MCF 10A (cell line): Measurements from ENCODE around the gene MRAS. TPM values are rescaled to one million over a fixed set of nuclear protein-coding genes. Genes with fewer than 3 reads are reported as not detected.

Experiments used
- BruUV-seq: library from RNA; stranded (reverse); fragments of 400-500 nt; replicated peaks from 2 replicates; lab custom pipeline; 2021; lab: Mats Ljungman, UMichigan
- CTCF ChIA-PET: fragments of 300-600 bp; sonication (Branson Sonifier 250); formaldehyde crosslinking; extraction: SDS; loops from one replicate; lab custom pipeline; 2021; ENCODE audit warnings: antibody characterized with exemption, inconsistent platforms; lab: Yijun Ruan, JAX
- POLR2A ChIA-PET: fragments of 300-600, 350-650 bp; sonication (Branson Sonifier 250); formaldehyde crosslinking; extraction: SDS; loops from one replicate; lab custom pipeline; 2020; ENCODE audit warnings: antibody characterized with exemption, inconsistent platforms; lab: Yijun Ruan, JAX
- DNase-seq: peaks from one replicate; pipeline ENCODE4 v3.0.0-alpha.2; 2018; ENCODE audit not compliant: unreplicated experiment
- H3K27ac Mint-ChIP-seq: one replicate; pipeline ENCODE4 v1.8.0; 2022; ENCODE audit warnings: mild to moderate bottlenecking, low read depth, mixed read lengths; ENCODE audit not compliant: unreplicated experiment
- H3K27me3 Mint-ChIP-seq: one replicate; pipeline ENCODE4 v1.8.0; 2022; ENCODE audit warnings: mixed read lengths; ENCODE audit not compliant: insufficient read depth, unreplicated experiment
- H3K36me3 Mint-ChIP-seq: one replicate; pipeline ENCODE4 v1.8.0; 2022; ENCODE audit warnings: mild to moderate bottlenecking, moderate library complexity, mixed read lengths; ENCODE audit not compliant: insufficient read depth, unreplicated experiment
- H3K4me1 Mint-ChIP-seq: one replicate; pipeline ENCODE4 v1.8.0; 2022; ENCODE audit warnings: mixed read lengths; ENCODE audit not compliant: insufficient read depth, unreplicated experiment
- H3K4me3 Mint-ChIP-seq: one replicate; pipeline ENCODE4 v1.8.0; 2022; ENCODE audit warnings: mild to moderate bottlenecking, moderate library complexity, mixed read lengths; ENCODE audit not compliant: unreplicated experiment
- H3K9me3 Mint-ChIP-seq: one replicate; pipeline ENCODE4 v1.8.0; 2022; ENCODE audit warnings: mixed read lengths; ENCODE audit not compliant: unreplicated experiment
- intact Hi-C: fragments of 100-400 bp; cut with micrococcal nuclease; formaldehyde crosslinking; loops from 2 replicates; pipeline ENCODE4 v1.14.1; 2022
- total RNA-seq: library from RNA; stranded (reverse); gene quantifications from 2 replicates; pipeline ENCODE4 v1.2.3, GENCODE V29; 2022
- TF ChIP-seq, protein P1 (sequence below): fragments of 200-600 bp; IDR thresholded peaks from one replicate; pipeline ENCODE4 v1.8.0; 2022; ENCODE audit warnings: antibody characterized with exemption, mild to moderate bottlenecking; ENCODE audit not compliant: unreplicated experiment

The MRAS gene
- total RNA-seq, 1 experiment from 2014 or later: 5.2 TPM

DNA sequence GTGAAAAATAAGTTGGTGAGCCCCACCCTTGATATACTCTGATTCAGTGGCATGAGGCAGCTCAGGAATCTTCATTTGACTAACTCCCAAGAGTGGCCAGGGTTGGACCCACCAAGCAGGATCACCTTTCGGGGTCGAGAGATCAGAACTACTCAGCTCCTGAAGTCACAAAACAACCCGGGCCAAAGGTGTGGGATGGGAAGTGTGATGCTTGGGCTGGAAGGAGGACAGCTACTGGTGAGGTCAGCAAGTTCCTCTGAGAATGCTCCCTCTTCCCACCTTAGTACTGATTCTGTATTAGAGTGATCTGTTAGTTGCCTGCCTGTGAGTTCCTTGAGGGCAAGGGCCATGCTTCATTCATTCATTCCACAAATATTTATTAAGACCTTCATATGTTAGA, 101.1 kb downstream of the MRAS start:
- Mint-ChIP-seq H3K4me1 (peaks cover 6% of the 10 kb centered on the region), H3K4me3 (no peak overlapping the region), H3K9me3 (no peaks in the 10 kb centered on the region), H3K27ac (no peak overlapping the region), H3K27me3 (no peaks in the 10 kb centered on the region), H3K36me3 (no peaks in the 10 kb centered on the region)
- ChIA-PET CTCF (interaction anchor here (0.6 to 1.7 kb wide), 5 partner anchors 10 to 1450 kb away, joined by 3 to 12 read pairs (median 3); no protein-coding TSS in a partner anchor), POLR2A (no interaction called here)
- intact Hi-C loops: no loop called here
- DNase-seq: no peak
- TF ChIP-seq, protein P1, sequence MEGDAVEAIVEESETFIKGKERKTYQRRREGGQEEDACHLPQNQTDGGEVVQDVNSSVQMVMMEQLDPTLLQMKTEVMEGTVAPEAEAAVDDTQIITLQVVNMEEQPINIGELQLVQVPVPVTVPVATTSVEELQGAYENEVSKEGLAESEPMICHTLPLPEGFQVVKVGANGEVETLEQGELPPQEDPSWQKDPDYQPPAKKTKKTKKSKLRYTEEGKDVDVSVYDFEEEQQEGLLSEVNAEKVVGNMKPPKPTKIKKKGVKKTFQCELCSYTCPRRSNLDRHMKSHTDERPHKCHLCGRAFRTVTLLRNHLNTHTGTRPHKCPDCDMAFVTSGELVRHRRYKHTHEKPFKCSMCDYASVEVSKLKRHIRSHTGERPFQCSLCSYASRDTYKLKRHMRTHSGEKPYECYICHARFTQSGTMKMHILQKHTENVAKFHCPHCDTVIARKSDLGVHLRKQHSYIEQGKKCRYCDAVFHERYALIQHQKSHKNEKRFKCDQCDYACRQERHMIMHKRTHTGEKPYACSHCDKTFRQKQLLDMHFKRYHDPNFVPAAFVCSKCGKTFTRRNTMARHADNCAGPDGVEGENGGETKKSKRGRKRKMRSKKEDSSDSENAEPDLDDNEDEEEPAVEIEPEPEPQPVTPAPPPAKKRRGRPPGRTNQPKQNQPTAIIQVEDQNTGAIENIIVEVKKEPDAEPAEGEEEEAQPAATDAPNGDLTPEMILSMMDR: no peak
- BruUV-seq: no TSS peak

DNA sequence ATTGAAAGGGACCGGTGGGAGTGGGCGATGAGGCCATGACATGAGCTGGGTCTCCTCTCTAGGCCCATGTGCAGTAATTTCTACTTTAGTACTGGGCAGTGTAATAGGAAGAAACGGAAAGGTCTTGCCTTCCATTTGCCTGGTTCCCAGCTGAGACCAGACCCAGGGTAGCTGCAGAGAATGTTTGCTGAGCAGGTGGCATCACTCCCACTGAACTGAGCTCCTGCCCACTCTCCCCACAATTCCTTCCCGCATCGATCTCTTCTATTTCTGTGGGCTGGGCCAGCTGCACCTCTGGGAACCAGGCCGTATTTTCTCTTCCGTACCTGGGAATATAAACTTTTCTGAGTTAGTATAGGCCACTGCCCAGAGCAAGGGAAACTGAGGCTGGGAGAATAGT, 101.8 kb downstream of the MRAS start:
- no peak for DNase-seq

DNA sequence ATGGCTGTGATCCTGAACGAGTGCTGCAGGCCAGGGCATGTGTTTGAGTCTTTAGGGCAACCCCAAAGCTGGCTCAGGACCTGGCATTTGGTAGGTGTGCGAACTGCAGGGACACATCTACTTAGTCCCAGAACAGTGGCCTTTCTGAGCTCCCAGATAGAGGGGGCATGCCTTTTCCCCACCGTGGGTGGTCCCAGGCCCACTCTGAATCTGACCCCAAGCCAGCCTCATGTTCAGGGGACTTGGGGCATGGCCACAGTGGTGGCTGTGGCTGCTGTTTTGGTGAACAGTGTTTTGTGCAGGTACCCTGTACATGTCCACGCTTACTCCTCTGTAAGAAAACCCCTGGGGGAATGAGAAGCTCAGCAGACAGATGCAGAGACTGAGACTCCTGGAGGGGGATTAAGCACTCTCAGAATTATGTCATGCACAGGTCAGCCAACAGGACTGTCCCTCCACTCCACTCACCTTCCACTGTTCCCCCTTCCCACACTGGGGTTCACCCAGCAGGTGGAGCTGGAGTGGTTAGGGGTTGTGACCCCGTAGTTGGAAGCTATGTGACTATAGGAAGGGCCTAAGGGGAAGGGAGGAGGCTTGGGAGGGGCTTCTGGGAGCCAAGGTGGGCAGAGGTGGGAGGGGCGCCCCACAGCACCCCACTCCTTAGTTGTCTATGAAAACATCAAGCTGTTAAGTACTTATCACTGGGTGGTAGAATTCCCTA, 102.5 kb downstream of the MRAS start:
- no TSS peak for BruUV-seq
- H3K4me1 Mint-ChIP-seq: peaks cover 6% of the 10 kb centered on the region
- no peaks in the 10 kb centered on the region for H3K36me3 Mint-ChIP-seq
- H3K4me3 Mint-ChIP-seq: no peak overlapping the region
- no peak overlapping the region for H3K27ac Mint-ChIP-seq
- no peak for DNase-seq
- TF ChIP-seq, protein P1: no peak
- intact Hi-C loops: no loop called here
- H3K27me3 Mint-ChIP-seq: no peaks in the 10 kb centered on the region
- ChIA-PET POLR2A (no interaction called here), CTCF (interaction anchor here (0.6 to 1.7 kb wide), 5 partner anchors 11 to 472 kb away, joined by 3 to 12 read pairs (median 5); no protein-coding TSS in a partner anchor)
- H3K9me3 Mint-ChIP-seq: no peaks in the 10 kb centered on the region

More for the DNA sequence above, 101.8 kb downstream of the MRAS start:
- POLR2A ChIA-PET: no interaction called here
- CTCF ChIA-PET: interaction anchor here (0.6 to 1.7 kb wide), 5 partner anchors 11 to 1451 kb away, joined by 3 to 12 read pairs (median 4); no protein-coding TSS in a partner anchor
- Mint-ChIP-seq H3K27me3 (no peaks in the 10 kb centered on the region), H3K4me3 (no peak overlapping the region), H3K9me3 (no peaks in the 10 kb centered on the region), H3K36me3 (no peaks in the 10 kb centered on the region), H3K27ac (no peak overlapping the region), H3K4me1 (peaks cover 6% of the 10 kb centered on the region)
- BruUV-seq: no TSS peak
- intact Hi-C loops: no loop called here
- TF ChIP-seq, protein P1: no peak

DNA sequence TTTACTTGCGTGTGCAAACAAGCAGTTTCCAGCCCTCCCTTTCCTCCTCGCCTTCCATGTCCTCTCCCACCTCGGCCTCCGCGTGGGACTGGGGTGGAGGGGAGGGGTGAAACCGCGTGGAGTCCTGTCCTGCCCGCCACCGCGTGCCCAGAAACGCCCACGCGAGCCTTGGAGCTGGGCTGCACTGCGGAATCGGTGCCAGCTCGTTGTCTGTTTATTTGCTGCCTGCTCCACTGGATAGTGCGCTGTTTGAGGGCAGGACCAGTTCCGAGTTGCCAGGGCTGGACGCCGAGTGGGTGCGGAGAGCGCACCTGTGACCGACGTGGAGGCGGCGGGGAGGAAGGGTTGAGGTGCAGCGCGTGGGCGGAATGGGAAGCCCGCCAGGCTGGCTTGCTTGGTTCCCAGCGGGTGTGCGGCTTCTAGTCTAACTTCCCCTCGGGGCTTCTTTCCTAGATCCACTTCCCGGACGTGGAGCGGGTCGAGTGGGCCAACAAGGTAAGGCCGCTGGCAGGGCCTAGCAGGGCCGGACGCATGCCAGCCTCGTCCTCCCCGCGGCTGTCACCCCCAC, 103.3 kb downstream of the MRAS start:
- no peak overlapping the region for H3K27ac Mint-ChIP-seq
- DNase-seq: no peak
- BruUV-seq: no TSS peak
- POLR2A ChIA-PET: no interaction called here
- no peaks in the 10 kb centered on the region for H3K9me3 Mint-ChIP-seq
- H3K36me3 Mint-ChIP-seq: no peaks in the 10 kb centered on the region
- TF ChIP-seq, protein P1: no peak
- CTCF ChIA-PET: interaction anchor here (1.4 kb wide), 2 partner anchors 34 to 464 kb away, joined by 3 to 6 read pairs; no protein-coding TSS in a partner anchor
- H3K27me3 Mint-ChIP-seq: no peaks in the 10 kb centered on the region
- H3K4me3 Mint-ChIP-seq: no peak overlapping the region
- H3K4me1 Mint-ChIP-seq: peaks cover 6% of the 10 kb centered on the region
- intact Hi-C loops: no loop called here
